Mesendoderm (in vitro differentiated cells): ENCODE data around the gene DEXI.

ENCODE experiments used
- DNase-seq: peaks from one replicate; pipeline ENCODE4 v3.0.0; 2013
- H2AK5ac ChIP-seq: 2 replicates; pipeline ENCODE4 v1.6.1; 2013; ENCODE audit warnings: low read length, inconsistent platforms
- H2BK120ac ChIP-seq: 2 replicates; pipeline ENCODE4 v1.6.1; 2013; ENCODE audit warnings: low read depth, mild to moderate bottlenecking, low read length, moderate library complexity, mixed read lengths
- H2BK15ac ChIP-seq: replicated peaks from 2 replicates; pipeline ENCODE4 v1.6.1; 2013; ENCODE audit warnings: low read depth, mild to moderate bottlenecking, moderate library complexity
- H2BK5ac ChIP-seq: 2 replicates; pipeline ENCODE4 v1.6.1; 2013; ENCODE audit warnings: low read length, inconsistent platforms
- H3K18ac ChIP-seq: 2 replicates; pipeline ENCODE4 v1.6.1; 2013; ENCODE audit warnings: mild to moderate bottlenecking, low read length, mixed read lengths
- H3K23ac ChIP-seq: one replicate; pipeline ENCODE4 v1.6.1; 2013; ENCODE audit warnings: low read length
- H3K27ac ChIP-seq: 2 replicates; pipeline ENCODE4 v1.5.1; 2013; ENCODE audit warnings: low read depth, mild to moderate bottlenecking, inconsistent platforms, low read length, moderate library complexity
- H3K27me3 ChIP-seq: 2 replicates; pipeline ENCODE4 v1.6.1; 2013; ENCODE audit warnings: low read length, control low read depth, mild to moderate bottlenecking, inconsistent platforms; ENCODE audit not compliant: insufficient read depth, poor library complexity
- H3K36me3 ChIP-seq: 2 replicates; pipeline ENCODE4 v1.6.1; 2013; ENCODE audit warnings: low read length, inconsistent platforms; ENCODE audit not compliant: control insufficient read depth, insufficient read depth
- H3K4ac ChIP-seq: one replicate; pipeline ENCODE4 v1.6.1; 2013; ENCODE audit warnings: low read depth, mild to moderate bottlenecking, low read length, moderate library complexity
- H3K4me1 ChIP-seq: 2 replicates; pipeline ENCODE4 v1.6.1; 2013; ENCODE audit warnings: low read depth, low read length, inconsistent platforms; ENCODE audit not compliant: control insufficient read depth
- H3K4me2 ChIP-seq: 2 replicates; pipeline ENCODE4 v1.6.1; 2013; ENCODE audit warnings: low read length
- H3K4me3 ChIP-seq: 2 replicates; pipeline ENCODE4 v1.5.1; 2013; ENCODE audit warnings: mild to moderate bottlenecking, low read length
- H3K56ac ChIP-seq: one replicate; pipeline ENCODE4 v1.6.1; 2013; ENCODE audit warnings: low read length
- H3K79me1 ChIP-seq: 2 replicates; pipeline ENCODE4 v1.6.1; 2013; ENCODE audit warnings: low read length, inconsistent platforms
- H3K79me2 ChIP-seq: 2 replicates; pipeline ENCODE4 v1.6.1; 2013; ENCODE audit warnings: mild to moderate bottlenecking, low read length; ENCODE audit not compliant: control insufficient read depth, insufficient read depth
- H3K9ac ChIP-seq: 2 replicates; pipeline ENCODE4 v1.6.1; 2013; ENCODE audit warnings: low read length, inconsistent platforms
- H4K5ac ChIP-seq: one replicate; pipeline ENCODE4 v1.6.1; 2013; ENCODE audit warnings: low read length
- H4K8ac ChIP-seq: one replicate; pipeline ENCODE4 v1.6.1; 2013; ENCODE audit warnings: low read depth, mild to moderate bottlenecking, control low read depth, low read length, moderate library complexity
- WGBS: extraction: QIAGEN DNeasy Blood & Tissue Kit; methylation state at CpG from one replicate; pipeline ENCODE4 v1.1.7; 2013; ENCODE audit warnings: low lambda C conversion rate, missing lambda C conversion rate; ENCODE audit not compliant: insufficient coverage; ENCODE audit errors: extremely low coverage; 5-methylcytosine and 5-hydroxymethylcytosine counted together

DEXI gene

GRCh38 chr16:10972819-10973464, 30.7 kb upstream of the DEXI start:
- H3K4me2 ChIP-seq: no peak overlapping the region
- H2BK120ac ChIP-seq: no peak overlapping the region
- H3K36me3 ChIP-seq: no peaks in the 10 kb centered on the region
- no peak overlapping the region for H4K5ac ChIP-seq
- no peak overlapping the region for H2AK5ac ChIP-seq
- no CpG with 5 or more reads among the region's 12 CpGs for WGBS
- no peak overlapping the region for H3K23ac ChIP-seq
- DNase-seq: no peak
- H3K56ac ChIP-seq: peak overlapping the region; percentile 69
- H3K9ac ChIP-seq: peak overlapping the region; percentile 25
- H3K4me3 ChIP-seq: no peak overlapping the region
- H2BK15ac ChIP-seq: no peak overlapping the region
- H3K18ac ChIP-seq: no peak overlapping the region
- no peaks in the 10 kb centered on the region for H3K27me3 ChIP-seq
- no peaks in the 10 kb centered on the region for H3K79me1 ChIP-seq
- H2BK5ac ChIP-seq: peak overlapping the region; percentile 57
- H3K4me1 ChIP-seq: peaks cover 6% of the 10 kb centered on the region
- no peak overlapping the region for H3K4ac ChIP-seq
- no peak overlapping the region for H3K27ac ChIP-seq
- no peak overlapping the region for H4K8ac ChIP-seq
- H3K79me2 ChIP-seq: no peaks in the 10 kb centered on the region

DNA sequence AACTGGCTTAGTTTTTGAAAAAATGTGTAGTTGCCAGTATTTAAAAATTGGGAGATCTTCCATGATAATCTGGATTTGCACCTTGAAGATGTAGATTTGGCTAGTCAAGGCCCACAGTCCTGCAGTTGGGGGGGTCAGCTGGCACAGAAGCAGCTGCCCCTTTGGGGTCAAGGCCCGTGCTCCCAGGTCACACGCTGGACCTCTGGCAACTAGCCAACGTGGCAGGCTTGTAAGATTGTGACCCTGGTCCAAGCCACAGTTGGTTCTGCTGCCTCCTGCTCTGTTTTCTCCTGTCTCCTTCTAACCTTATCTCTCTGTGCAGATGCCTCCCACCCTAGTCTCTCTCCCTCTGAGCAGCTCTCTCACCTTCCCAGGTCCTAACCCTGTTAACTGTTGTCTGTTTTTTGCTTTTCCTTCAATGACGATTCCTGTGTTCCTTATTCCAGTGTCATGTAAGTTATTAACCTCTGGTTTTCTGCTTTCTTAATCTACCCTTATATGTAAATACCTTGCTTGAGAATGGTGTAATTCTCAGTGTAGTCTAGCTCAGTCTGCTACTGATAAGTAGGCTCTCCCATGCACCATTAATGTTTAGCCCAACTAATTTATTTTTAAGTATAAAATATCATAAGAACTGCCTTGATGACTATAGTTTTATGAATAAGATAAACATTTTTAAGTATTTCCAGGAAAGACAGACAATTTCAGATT, 30.0 kb upstream of the DEXI start:
- Histone ChIP-seq H3K4ac (peak overlapping the region; percentile 73), H3K9ac (peak overlapping the region; percentile 58), H4K5ac (no peak overlapping the region), H3K36me3 (no peaks in the 10 kb centered on the region), H3K4me1 (peaks cover 6% of the 10 kb centered on the region), H3K79me1 (no peaks in the 10 kb centered on the region), H3K18ac (peak overlapping the region; percentile 54), H3K27ac (peak overlapping the region; percentile 13), H3K79me2 (no peaks in the 10 kb centered on the region), H2BK15ac (no peak overlapping the region), H2BK120ac (peak overlapping the region; percentile 86), H4K8ac (no peak overlapping the region), H2AK5ac (no peak overlapping the region), H3K27me3 (no peaks in the 10 kb centered on the region), H3K4me3 (no peak overlapping the region), H3K4me2 (no peak overlapping the region), H3K56ac (peak overlapping the region; percentile 82), H2BK5ac (peak overlapping the region; percentile 44), H3K23ac (no peak overlapping the region)
- DNase-seq: no peak
- WGBS: no CpG with 5 or more reads among the region's 4 CpGs

- Histone ChIP-seq H3K36me3 (no peaks in the 10 kb centered on the region), H4K5ac (no peak overlapping the region), H3K4me1 (peaks cover 6% of the 10 kb centered on the region), H3K79me2 (no peaks in the 10 kb centered on the region), H3K27me3 (no peaks in the 10 kb centered on the region), H3K27ac (peak overlapping the region; percentile 13), H3K4me3 (no peak overlapping the region), H3K9ac (peak overlapping the region; percentile 58), H3K23ac (no peak overlapping the region), H3K79me1 (no peaks in the 10 kb centered on the region), H3K56ac (peak overlapping the region; percentile 82), H3K4ac (no peak overlapping the region), H3K18ac (peak overlapping the region; percentile 54), H2AK5ac (no peak overlapping the region), H2BK15ac (no peak overlapping the region), H2BK120ac (peak overlapping the region; percentile 86), H3K4me2 (no peak overlapping the region), H2BK5ac (peak overlapping the region; percentile 44), H4K8ac (no peak overlapping the region)
- peak; percentile 96 for DNase-seq
- no CpG with 5 or more reads among the region's 3 CpGs for WGBS
These were observed 29.3 kb upstream of the DEXI start for GRCh38 chr16:10971560-10971961.

GRCh38 chr16:10970065-10970464, 27.8 kb upstream of the DEXI start:
- Histone ChIP-seq H4K8ac (no peak overlapping the region), H4K5ac (no peak overlapping the region), H3K36me3 (no peaks in the 10 kb centered on the region), H3K18ac (no peak overlapping the region), H3K4me1 (peaks cover 6% of the 10 kb centered on the region), H3K4ac (no peak overlapping the region), H3K9ac (no peak overlapping the region), H2BK15ac (no peak overlapping the region), H3K79me1 (no peaks in the 10 kb centered on the region), H3K56ac (no peak overlapping the region), H3K4me3 (no peak overlapping the region), H2BK5ac (no peak overlapping the region), H3K79me2 (no peaks in the 10 kb centered on the region), H3K27ac (no peak overlapping the region), H2BK120ac (no peak overlapping the region), H2AK5ac (no peak overlapping the region), H3K23ac (no peak overlapping the region), H3K4me2 (no peak overlapping the region), H3K27me3 (no peaks in the 10 kb centered on the region)
- no peak for DNase-seq
- no CpG with 5 or more reads among the region's 2 CpGs for WGBS

- H3K79me2 ChIP-seq: no peaks in the 10 kb centered on the region
- peaks cover 6% of the 10 kb centered on the region for H3K4me1 ChIP-seq
- no peaks in the 10 kb centered on the region for H3K27me3 ChIP-seq
- H3K4me3 ChIP-seq: no peak overlapping the region
- H3K79me1 ChIP-seq: no peaks in the 10 kb centered on the region
- no peak for DNase-seq
- no peak overlapping the region for H3K4ac ChIP-seq
- H2AK5ac ChIP-seq: no peak overlapping the region
- H3K27ac ChIP-seq: no peak overlapping the region
- no peak overlapping the region for H3K23ac ChIP-seq
- H3K18ac ChIP-seq: no peak overlapping the region
- H3K36me3 ChIP-seq: no peaks in the 10 kb centered on the region
- no peak overlapping the region for H2BK15ac ChIP-seq
- H2BK120ac ChIP-seq: no peak overlapping the region
- no peak overlapping the region for H3K4me2 ChIP-seq
- no peak overlapping the region for H4K5ac ChIP-seq
- H2BK5ac ChIP-seq: no peak overlapping the region
- no peak overlapping the region for H4K8ac ChIP-seq
- H3K9ac ChIP-seq: no peak overlapping the region
- no peak overlapping the region for H3K56ac ChIP-seq
- WGBS: no CpG with 5 or more reads among the region's 1 CpG
These were observed 27.3 kb upstream of the DEXI start for GRCh38 chr16:10969615-10970014.
